Measurements from ENCODE around the gene NDUFA13. TPM values are rescaled to one million over a fixed set of nuclear protein-coding genes. Genes with fewer than 3 reads are reported as not detected.

NDUFA13 gene
- total and polyA plus RNA-seq, 2 experiments from 2014 or later = 119 to 843 TPM

GRCh38 chr19:19570571-19570970 lies 54.5 kb downstream of the NDUFA13 start:
- H3K4me3 ChIP-seq = no peak overlapping the region
- no peaks in the 10 kb centered on the region for H3K4me1 ChIP-seq (ENCODE audit: low read depth)
- H3K36me3 ChIP-seq = peaks cover 4% of the 10 kb centered on the region
- H3K27ac ChIP-seq = no peak overlapping the region
- no peaks in the 10 kb centered on the region for H3K9me3 ChIP-seq (ENCODE audit: low read depth)
- H3K27me3 ChIP-seq = no peaks in the 10 kb centered on the region
- no peak for TF ChIP-seq CTCF (IDR thresholded peaks at IDR 0.05; ENCODE audit: low read depth, low read length)
- no peak for DNase-seq (ENCODE audit: low read depth in 1 of 2, low spot score in 1 of 2)

DNA sequence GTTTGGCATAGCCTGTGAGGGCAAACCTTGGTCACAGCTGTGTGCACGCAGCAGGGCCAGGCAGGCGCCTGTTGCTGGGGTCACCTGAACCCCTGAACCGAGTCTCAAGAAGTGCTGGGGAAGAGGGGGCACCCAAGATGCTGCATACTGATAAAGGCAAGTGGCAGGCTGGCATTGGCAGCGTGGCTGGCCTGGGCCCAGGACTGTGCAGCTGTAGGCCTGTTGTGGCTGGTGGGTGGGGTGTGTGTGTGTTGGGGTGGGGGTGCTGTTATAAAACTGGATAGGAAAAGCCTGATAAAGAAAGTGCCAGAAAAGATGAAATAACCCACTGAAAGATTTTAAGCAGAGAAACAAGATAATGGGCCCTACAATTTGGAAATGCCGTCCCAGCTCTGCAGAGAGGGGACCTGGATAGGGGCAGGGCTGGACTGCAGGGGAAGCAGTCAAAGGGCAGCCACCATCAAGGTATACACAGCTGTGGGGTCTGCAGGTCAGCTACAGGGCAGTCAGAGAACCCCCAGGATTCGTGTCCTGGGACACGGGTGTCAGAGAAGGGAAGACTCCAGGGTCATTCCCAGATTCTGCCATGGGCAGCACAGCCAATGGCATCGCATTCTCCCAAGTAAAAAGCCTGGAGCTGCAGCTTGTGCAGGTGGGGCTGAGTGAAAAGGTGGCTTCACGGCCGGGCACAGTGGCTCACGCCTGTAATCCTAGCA lies 55.2 kb downstream of the NDUFA13 start:
- no peaks in the 10 kb centered on the region for H3K27me3 ChIP-seq
- peaks cover 4% of the 10 kb centered on the region for H3K36me3 ChIP-seq
- H3K4me1 ChIP-seq (ENCODE audit: low read depth) = no peaks in the 10 kb centered on the region
- no peak for TF ChIP-seq CTCF (IDR thresholded peaks at IDR 0.05; ENCODE audit: low read depth, low read length)
- no peak overlapping the region for H3K27ac ChIP-seq
- no peak for DNase-seq (ENCODE audit: low read depth in 1 of 2, low spot score in 1 of 2)
- H3K4me3 ChIP-seq = no peak overlapping the region
- no peaks in the 10 kb centered on the region for H3K9me3 ChIP-seq (ENCODE audit: low read depth)

- Histone ChIP-seq H3K4me1 (ENCODE audit: low read depth) (no peaks in the 10 kb centered on the region), H3K36me3 (peaks cover 2% of the 10 kb centered on the region), H3K9me3 (ENCODE audit: low read depth) (no peaks in the 10 kb centered on the region), H3K4me3 (no peak overlapping the region), H3K27me3 (no peaks in the 10 kb centered on the region), H3K27ac (no peak overlapping the region)
- DNase-seq (ENCODE audit: low read depth in 1 of 2, low spot score in 1 of 2) = no peak
- TF ChIP-seq CTCF (IDR thresholded peaks at IDR 0.05; ENCODE audit: low read depth, low read length) = no peak
Observed at GRCh38 chr19:19575411-19575810, 59.4 kb downstream of the NDUFA13 start.

Other genes with a start within 250 kb of the NDUFA13 start
- 4.9 and 9.6 TPM in 2 replicates for gene TM6SF2, start 242.9 kb upstream of the NDUFA13 start, total RNA-seq
- gene TM6SF2, start 242.9 kb upstream of the NDUFA13 start, polyA plus RNA-seq = 12.1 and 13.5 TPM in 2 replicates
- 74.5 and 76.0 TPM in 2 replicates for gene SUGP1, start 195.7 kb upstream of the NDUFA13 start, total RNA-seq
- 73.7 and 84.6 TPM in 2 replicates for gene SUGP1, start 195.7 kb upstream of the NDUFA13 start, polyA plus RNA-seq
- gene MAU2, start 195.4 kb upstream of the NDUFA13 start, total RNA-seq = 46.0 and 78.5 TPM in 2 replicates
- 43.6 and 53.9 TPM in 2 replicates for gene MAU2, start 195.4 kb upstream of the NDUFA13 start, polyA plus RNA-seq
- 72.9 and 98.3 TPM in 2 replicates for gene GATAD2A, start 110.5 kb upstream of the NDUFA13 start, total RNA-seq
- gene GATAD2A, start 110.5 kb upstream of the NDUFA13 start, polyA plus RNA-seq = 32.3 and 39.4 TPM in 2 replicates
- gene TSSK6, start 677 bp upstream of the NDUFA13 start, total RNA-seq = 4.1 and 11.9 TPM in 2 replicates
- gene TSSK6, start 677 bp upstream of the NDUFA13 start, polyA plus RNA-seq = 0.60 and 1.5 TPM in 2 replicates
- 10.6 and 12.5 TPM in 2 replicates for gene YJEFN3, start 12.7 kb downstream of the NDUFA13 start, total RNA-seq
- gene YJEFN3, start 12.7 kb downstream of the NDUFA13 start, polyA plus RNA-seq = 23.0 and 29.9 TPM in 2 replicates
- gene CILP2, start 22.0 kb downstream of the NDUFA13 start, total RNA-seq = 7.5 and 8.4 TPM in 2 replicates
- 2.2 and 6.7 TPM in 2 replicates for gene CILP2, start 22.0 kb downstream of the NDUFA13 start, polyA plus RNA-seq
- gene PBX4, start 102.5 kb downstream of the NDUFA13 start, total RNA-seq = 6.7 and 11.8 TPM in 2 replicates
- gene PBX4, start 102.5 kb downstream of the NDUFA13 start, polyA plus RNA-seq = 10.3 and 10.9 TPM in 2 replicates
- 29.7 and 39.9 TPM in 2 replicates for gene LPAR2, start 112.0 kb downstream of the NDUFA13 start, total RNA-seq
- gene LPAR2, start 112.0 kb downstream of the NDUFA13 start, polyA plus RNA-seq = 56.6 and 62.2 TPM in 2 replicates
- 13.7 and 15.1 TPM in 2 replicates for gene GMIP, start 127.4 kb downstream of the NDUFA13 start, total RNA-seq
- 11.6 and 12.4 TPM in 2 replicates for gene GMIP, start 127.4 kb downstream of the NDUFA13 start, polyA plus RNA-seq
- gene ATP13A1, start 147.5 kb downstream of the NDUFA13 start, total RNA-seq = 117 and 216 TPM in 2 replicates
- gene ATP13A1, start 147.5 kb downstream of the NDUFA13 start, polyA plus RNA-seq = 58.0 and 67.9 TPM in 2 replicates
- gene ZNF101, start 152.6 kb downstream of the NDUFA13 start, total RNA-seq = 5.7 and 6.0 TPM in 2 replicates
- gene ZNF101, start 152.6 kb downstream of the NDUFA13 start, polyA plus RNA-seq = 4.9 and 5.9 TPM in 2 replicates
- 4.2 and 5.5 TPM in 2 replicates for gene ZNF14, start 216.9 kb downstream of the NDUFA13 start, total RNA-seq
- gene ZNF14, start 216.9 kb downstream of the NDUFA13 start, polyA plus RNA-seq = 9.6 and 11.0 TPM in 2 replicates

Measured in cardiac muscle cell (in vitro differentiated cells and primary cell).